ENCODE results near the gene VIM. TPM values are rescaled to one million over a fixed set of nuclear protein-coding genes. Genes with fewer than 3 reads are reported as not detected.
A peak's percentile ranks its signal among the peaks of the same experiment; 100 is the strongest.

The VIM gene
- total RNA-seq, 1 donor from 2014 or later: 6,230 TPM

DNA sequence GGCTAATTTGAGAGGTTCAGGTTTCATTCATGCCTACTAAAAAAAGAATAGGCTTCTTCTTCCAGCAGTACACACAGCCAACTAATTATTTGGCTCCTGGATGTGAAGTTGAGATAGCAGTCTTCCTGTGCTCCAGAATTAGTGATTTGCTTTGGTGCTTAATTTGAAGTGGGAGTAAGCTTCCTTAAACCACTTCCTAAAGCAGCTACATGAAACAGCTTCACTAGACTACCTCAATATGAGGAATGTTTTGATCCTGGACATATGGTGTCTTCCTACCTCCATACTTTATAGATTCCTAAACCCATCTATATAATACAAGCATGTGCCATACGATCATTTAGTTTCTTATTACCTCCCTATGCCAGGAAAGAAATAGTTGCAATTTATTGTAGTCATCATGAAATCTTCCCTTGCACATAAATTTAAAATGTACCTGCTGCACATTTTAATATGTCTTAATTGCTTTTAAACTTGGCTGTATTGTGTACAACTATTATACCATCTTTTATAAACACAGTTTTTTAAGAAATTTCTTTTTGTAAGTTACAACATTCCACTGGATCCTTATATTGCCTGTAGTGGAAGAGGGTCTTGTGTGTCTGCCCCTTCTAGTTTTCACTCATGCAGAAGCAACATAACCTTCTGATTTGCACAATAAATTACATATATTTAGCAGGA lies 8.6 kb downstream of the VIM start:
- TF ChIP-seq, protein P1, sequence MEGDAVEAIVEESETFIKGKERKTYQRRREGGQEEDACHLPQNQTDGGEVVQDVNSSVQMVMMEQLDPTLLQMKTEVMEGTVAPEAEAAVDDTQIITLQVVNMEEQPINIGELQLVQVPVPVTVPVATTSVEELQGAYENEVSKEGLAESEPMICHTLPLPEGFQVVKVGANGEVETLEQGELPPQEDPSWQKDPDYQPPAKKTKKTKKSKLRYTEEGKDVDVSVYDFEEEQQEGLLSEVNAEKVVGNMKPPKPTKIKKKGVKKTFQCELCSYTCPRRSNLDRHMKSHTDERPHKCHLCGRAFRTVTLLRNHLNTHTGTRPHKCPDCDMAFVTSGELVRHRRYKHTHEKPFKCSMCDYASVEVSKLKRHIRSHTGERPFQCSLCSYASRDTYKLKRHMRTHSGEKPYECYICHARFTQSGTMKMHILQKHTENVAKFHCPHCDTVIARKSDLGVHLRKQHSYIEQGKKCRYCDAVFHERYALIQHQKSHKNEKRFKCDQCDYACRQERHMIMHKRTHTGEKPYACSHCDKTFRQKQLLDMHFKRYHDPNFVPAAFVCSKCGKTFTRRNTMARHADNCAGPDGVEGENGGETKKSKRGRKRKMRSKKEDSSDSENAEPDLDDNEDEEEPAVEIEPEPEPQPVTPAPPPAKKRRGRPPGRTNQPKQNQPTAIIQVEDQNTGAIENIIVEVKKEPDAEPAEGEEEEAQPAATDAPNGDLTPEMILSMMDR (IDR thresholded peaks at IDR 0.05): no peak
- peaks cover 12 to 49% of the 10 kb centered on the region in 2 donors for H3K4me1 ChIP-seq
- intact Hi-C loops (cut with DNase I): no loop called here
- H3K36me3 ChIP-seq: peaks cover 45 to 61% of the 10 kb centered on the region in 2 donors
- H3K27me3 ChIP-seq: no peaks in the 10 kb centered on the region
- H3K4me3 ChIP-seq: peak overlapping the region in 1 of 2 donors; percentile 87
- H3K27ac ChIP-seq: no peak overlapping the region
- H3K9me3 ChIP-seq: no peaks in the 10 kb centered on the region
- no peak for DNase-seq (ENCODE audit: low spot score in 2 of 2)

DNA sequence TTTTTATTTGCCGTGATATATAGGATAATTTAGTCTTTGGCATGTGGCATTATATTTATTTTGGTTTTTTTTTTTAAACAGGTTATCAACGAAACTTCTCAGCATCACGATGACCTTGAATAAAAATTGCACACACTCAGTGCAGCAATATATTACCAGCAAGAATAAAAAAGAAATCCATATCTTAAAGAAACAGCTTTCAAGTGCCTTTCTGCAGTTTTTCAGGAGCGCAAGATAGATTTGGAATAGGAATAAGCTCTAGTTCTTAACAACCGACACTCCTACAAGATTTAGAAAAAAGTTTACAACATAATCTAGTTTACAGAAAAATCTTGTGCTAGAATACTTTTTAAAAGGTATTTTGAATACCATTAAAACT lies 9.1 kb downstream of the VIM start:
- Histone ChIP-seq H3K4me1 (peaks cover 12 to 48% of the 10 kb centered on the region in 2 donors), H3K4me3 (peak overlapping the region; percentile 2 to 26), H3K36me3 (peaks cover 40 to 55% of the 10 kb centered on the region in 2 donors), H3K27me3 (no peaks in the 10 kb centered on the region), H3K9me3 (no peaks in the 10 kb centered on the region), H3K27ac (peak overlapping the region in 1 of 2 donors; percentile 55)
- DNase-seq (ENCODE audit: low spot score in 2 of 2): no peak
- intact Hi-C loops (cut with DNase I): no loop called here
- TF ChIP-seq, protein P1 (IDR thresholded peaks at IDR 0.05): no peak

DNA sequence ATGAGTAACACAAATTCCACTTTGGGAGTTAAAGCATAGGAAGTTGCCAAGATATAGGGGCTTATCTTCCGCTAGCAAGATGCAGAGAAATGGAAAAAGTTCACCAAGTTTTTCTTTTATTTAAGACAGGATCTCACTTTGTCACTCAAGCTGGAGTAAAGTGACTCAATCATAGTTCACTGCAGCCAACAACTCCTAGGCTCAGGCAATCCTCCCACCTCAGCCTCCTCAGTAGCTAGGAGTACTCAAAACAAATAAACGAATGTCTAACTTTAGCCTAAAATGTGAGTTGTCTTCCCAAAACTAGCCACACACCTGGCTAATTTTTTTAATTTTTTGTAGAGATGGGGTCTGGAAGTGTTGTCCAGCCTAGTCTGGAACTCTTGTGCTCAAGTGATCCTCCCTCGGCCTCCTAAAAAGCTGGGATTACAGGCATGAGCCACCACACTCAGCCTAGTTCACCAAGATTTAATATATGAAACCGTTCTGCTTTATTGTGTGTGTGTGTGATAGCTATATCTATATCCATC lies 9.9 kb downstream of the VIM start:
- TF ChIP-seq, protein P1 (IDR thresholded peaks at IDR 0.05): no peak
- Histone ChIP-seq H3K4me3 (peak overlapping the region in 1 of 2 donors; percentile 1), H3K9me3 (no peaks in the 10 kb centered on the region), H3K36me3 (peaks cover 32 to 47% of the 10 kb centered on the region in 2 donors), H3K4me1 (peaks cover 12 to 40% of the 10 kb centered on the region in 2 donors), H3K27ac (peak overlapping the region; percentile 54 to 55), H3K27me3 (no peaks in the 10 kb centered on the region)
- no peak for DNase-seq (ENCODE audit: low spot score in 2 of 2)
- intact Hi-C loops (cut with DNase I): loop anchor here (2.0 kb wide), 1 partner anchor 19 kb away; no protein-coding TSS in a partner anchor

DNA sequence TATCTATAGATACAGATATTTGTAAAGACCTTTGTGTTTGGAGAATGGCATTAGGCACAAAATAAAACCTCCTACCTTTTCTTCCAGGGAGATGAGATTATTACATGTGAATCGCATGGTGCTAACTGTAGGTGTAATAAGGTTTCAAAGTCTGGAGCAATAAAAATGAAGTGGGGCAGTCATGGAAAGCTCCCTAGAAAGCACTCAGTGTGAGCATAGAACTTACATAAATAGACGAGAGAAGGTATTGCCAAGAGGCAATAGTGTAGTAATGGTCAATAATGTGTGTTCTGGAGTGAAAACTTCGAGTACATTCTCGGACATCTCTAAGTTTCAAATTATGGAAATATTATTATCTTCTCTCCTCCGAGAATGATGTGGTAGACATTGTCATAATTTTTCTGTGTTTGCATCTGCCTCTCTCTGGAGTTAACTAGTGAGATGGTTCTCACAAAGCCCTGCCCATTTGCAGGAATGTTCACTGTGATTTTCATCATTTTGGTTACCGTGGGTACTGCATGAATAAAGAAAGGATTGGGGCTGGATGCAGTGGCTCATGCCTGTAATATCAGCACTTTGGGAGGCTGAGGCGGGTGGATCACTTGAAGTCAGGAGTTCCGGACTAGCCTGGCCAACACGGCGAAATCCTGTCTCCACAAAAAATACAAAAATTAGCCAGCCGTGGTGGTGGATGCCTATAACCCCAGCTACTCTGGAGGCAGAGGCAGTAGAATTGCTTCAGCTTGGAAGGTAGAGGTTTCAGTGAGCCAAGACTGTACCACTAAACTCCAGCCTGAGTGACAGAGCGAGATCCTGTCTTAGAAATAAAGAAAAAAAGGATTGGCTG lies 10.6 kb downstream of the VIM start:
- H3K27me3 ChIP-seq: no peaks in the 10 kb centered on the region
- no peaks in the 10 kb centered on the region for H3K9me3 ChIP-seq
- TF ChIP-seq, protein P1 (IDR thresholded peaks at IDR 0.05): no peak
- peaks cover 12 to 34% of the 10 kb centered on the region in 2 donors for H3K4me1 ChIP-seq
- peaks cover 28 to 40% of the 10 kb centered on the region in 2 donors for H3K36me3 ChIP-seq
- H3K27ac ChIP-seq: peak overlapping the region; percentile 54 to 55
- peak in 1 of 2 donors; percentile 85 for DNase-seq (ENCODE audit: low spot score in 2 of 2)
- intact Hi-C loops (cut with DNase I): loop anchor here (2.0 kb wide), 1 partner anchor 18 kb away; no protein-coding TSS in a partner anchor
- peak overlapping the region in 1 of 2 donors; percentile 1 for H3K4me3 ChIP-seq

DNA sequence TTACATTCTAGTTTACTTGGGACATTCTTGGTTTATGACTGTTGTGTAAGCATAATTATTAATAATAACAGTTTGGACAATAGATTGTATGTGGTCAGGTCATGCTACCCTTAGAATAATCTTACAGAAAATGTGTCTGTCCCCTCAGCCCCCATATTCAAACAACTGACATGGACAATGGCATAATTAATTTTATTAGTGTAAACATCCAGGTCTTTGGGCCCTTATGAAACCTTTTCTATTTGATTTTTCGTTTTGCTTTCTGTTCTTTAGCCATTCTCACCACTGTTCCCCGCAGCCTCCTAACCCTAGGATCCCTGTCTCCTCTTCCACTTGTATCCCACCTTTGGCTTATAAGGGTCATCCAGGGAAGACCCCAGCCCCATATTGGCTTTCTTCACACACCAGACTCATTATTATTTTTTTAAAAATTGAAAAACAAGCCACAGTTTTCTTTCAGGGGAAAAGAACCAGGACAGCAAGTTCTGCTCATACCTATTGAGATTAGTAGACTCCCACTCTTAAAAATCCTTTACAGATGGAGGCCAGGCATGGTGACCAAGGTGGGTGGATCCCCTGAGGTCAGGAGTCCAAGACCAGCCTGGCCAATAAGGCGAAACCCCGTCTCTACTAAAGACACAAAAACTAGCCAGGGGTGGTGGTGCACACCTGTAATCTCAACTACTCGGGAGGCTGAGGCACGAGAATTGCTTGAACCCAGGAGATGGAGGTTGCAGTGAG lies 11.5 kb downstream of the VIM start:
- H3K36me3 ChIP-seq: peaks cover 20 to 32% of the 10 kb centered on the region in 2 donors
- H3K27me3 ChIP-seq: no peaks in the 10 kb centered on the region
- TF ChIP-seq, protein P1 (IDR thresholded peaks at IDR 0.05): no peak
- intact Hi-C loops (cut with DNase I): loop anchor here (2.0 to 5.0 kb wide), 2 partner anchors 17 to 297 kb away; no protein-coding TSS in a partner anchor
- peaks cover 5 to 26% of the 10 kb centered on the region in 2 donors for H3K4me1 ChIP-seq
- H3K9me3 ChIP-seq: no peaks in the 10 kb centered on the region
- peak overlapping the region; percentile 54 to 55 for H3K27ac ChIP-seq
- no peak for DNase-seq (ENCODE audit: low spot score in 2 of 2)
- H3K4me3 ChIP-seq: no peak overlapping the region

All from ascending aorta (tissue), 2 donors.